Colonic mucosa (tissue), 4 donors: Measurements from ENCODE around the gene CPLX3. TPM values are rescaled to one million over a fixed set of nuclear protein-coding genes. Genes with fewer than 3 reads are reported as not detected.

ENCODE experiments used
- DNase-seq: peaks from one replicate; pipeline ENCODE4 v3.0.0-alpha.2; 2020
- H3K27ac ChIP-seq: fragments of 200-600 bp; one replicate; pipeline ENCODE4 v1.8.0; 2021
- H3K27me3 ChIP-seq: fragments of 200-600 bp; one replicate; pipeline ENCODE4 v1.8.0; 2021
- H3K36me3 ChIP-seq: fragments of 200-600 bp; one replicate; pipeline ENCODE4 v1.8.0; 2021
- H3K4me1 ChIP-seq: fragments of 200-600 bp; one replicate; pipeline ENCODE4 v1.8.0; 2021; ENCODE audit warnings: mild to moderate bottlenecking
- H3K4me3 ChIP-seq: fragments of 200-600 bp; one replicate; pipeline ENCODE4 v1.8.0; 2021
- H3K9ac ChIP-seq, 2 donors: one replicate each; pipeline ENCODE4 v1.7.0; 2013; ENCODE audit warnings: control low read depth in 2 of 2, low read depth in 2 of 2, low read length in 2 of 2
- H3K9me3 ChIP-seq: fragments of 200-600 bp; one replicate; pipeline ENCODE4 v1.8.0; 2021
- CTCF ChIP-seq: fragments of 200-600 bp; IDR thresholded peaks from one replicate; pipeline ENCODE4 v1.8.0; 2022; ENCODE audit warnings: antibody characterized with exemption, mild to moderate bottlenecking
- intact Hi-C: fragments of 100-400 bp; cut with DNase I; formaldehyde crosslinking; loops from one replicate; pipeline ENCODE4 v1.14.1; 2022
- total RNA-seq, 2 donors: library from RNA; stranded (reverse); fragmentation: NEBNext Ultra II Directional in 1 of 2; extraction: Animal tissue kit (Norgen Biotek cat#: 25700) in 1 of 2; gene quantifications; one replicate each; pipeline ENCODE4 v1.2.1, GENCODE V29; 2021
- donor health status: healthy.
- donor health status: DM: no; HTN: no; CAD: no.
- donor health status: DM: no; HTN: no; CAD: no.

The CPLX3 gene
- total RNA-seq, 2 donors from 2014 or later = not detected

GRCh38 chr15:74809956-74810355 is 16.5 kb upstream of the CPLX3 start:
- Histone ChIP-seq H3K27ac (no peak overlapping the region), H3K9me3 (no peaks in the 10 kb centered on the region), H3K36me3 (no peaks in the 10 kb centered on the region), H3K4me1 (no peaks in the 10 kb centered on the region), H3K27me3 (no peaks in the 10 kb centered on the region), H3K9ac (no peak overlapping the region), H3K4me3 (no peak overlapping the region)
- DNase-seq = no peak
- no peak for TF ChIP-seq CTCF
- intact Hi-C loops = no loop called here

DNA sequence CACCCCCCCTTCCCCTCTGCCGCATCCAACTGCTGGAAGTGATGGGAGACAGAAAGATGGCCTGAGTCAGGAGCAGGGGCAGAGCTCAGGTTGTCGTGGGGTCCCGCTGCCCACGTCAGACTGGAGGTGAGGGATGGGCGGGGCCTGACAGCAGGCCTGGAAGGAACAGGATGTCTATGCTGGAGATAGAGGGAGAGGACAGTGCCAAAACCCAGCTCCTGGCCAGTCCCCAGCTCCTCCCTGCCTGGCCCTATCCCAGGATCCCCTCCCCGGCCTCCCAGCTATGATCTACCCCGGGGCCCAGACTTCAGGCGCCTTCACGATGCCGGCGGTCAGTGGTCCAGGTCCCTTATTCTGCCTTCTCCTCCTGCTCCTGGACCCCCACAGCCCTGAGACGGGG is 13.9 kb upstream of the CPLX3 start, which contains the start of gene LMAN1L:
Gene LMAN1L (plus strand): TSS at position 303 of the 400 bp plus-strand sequence. CDS start 20 bp downstream, at position 323.
- Histone ChIP-seq H3K4me3 (no peak within 1 kb of the TSS), H3K27ac (no peak within 1 kb of the TSS), H3K27me3 (no peaks in the 10 kb centered on the region), H3K9me3 (no peaks in the 10 kb centered on the region), H3K4me1 (peaks cover 2% of the 10 kb centered on the region), H3K36me3 (no peaks in the 10 kb centered on the region), H3K9ac (no peak within 1 kb of the TSS)
- no peak for TF ChIP-seq CTCF
- no peak for DNase-seq
- intact Hi-C loops = no loop called here

DNA sequence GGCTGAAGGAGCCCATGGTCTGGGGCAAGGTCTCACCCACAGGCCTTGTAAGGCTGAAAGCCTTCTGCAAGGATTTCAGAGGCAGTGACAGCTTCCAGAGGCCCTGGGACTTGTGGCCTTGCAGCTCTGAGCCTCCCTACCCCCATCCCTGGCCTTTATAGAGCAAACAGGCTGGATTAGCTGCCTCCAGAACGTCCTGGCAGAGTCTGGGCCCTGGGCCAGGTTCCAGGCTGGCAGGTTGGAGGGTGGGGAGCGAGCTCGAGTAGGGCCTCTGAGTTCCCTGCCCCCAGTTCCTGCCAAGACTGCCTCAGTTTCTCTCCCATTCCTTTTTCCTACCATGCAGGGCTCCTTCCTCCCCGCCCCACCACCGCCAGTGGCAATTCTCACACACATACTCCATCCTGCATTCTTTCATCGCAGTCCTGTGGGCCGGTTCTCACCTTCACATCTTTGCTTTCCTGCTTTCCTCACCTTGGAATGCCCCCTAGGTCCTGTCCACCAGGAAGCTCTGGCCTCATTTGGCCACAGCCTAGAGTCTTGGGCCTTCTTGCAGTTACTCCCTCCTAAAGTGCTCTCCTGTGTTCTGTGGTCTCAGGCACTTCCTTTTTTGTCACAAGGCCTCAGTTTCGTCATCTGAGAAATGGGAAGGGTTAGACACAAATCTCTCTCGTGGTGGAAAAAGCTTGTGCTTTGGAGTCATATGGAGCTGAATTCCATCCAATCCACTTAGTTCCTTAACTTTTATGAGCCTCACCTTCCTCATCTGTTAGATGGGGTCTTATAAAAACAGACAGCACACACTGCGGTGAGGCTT is 11.1 kb upstream of the CPLX3 start:
- TF ChIP-seq CTCF = no peak
- H3K9me3 ChIP-seq = no peaks in the 10 kb centered on the region
- H3K9ac ChIP-seq = peak overlapping the region; percentile 57 to 78
- H3K27ac ChIP-seq = peak overlapping the region; percentile 8
- H3K4me3 ChIP-seq = no peak overlapping the region
- intact Hi-C loops = no loop called here
- peaks cover 15% of the 10 kb centered on the region for H3K4me1 ChIP-seq
- DNase-seq = peak; percentile 89
- no peaks in the 10 kb centered on the region for H3K27me3 ChIP-seq
- H3K36me3 ChIP-seq = no peaks in the 10 kb centered on the region

DNA sequence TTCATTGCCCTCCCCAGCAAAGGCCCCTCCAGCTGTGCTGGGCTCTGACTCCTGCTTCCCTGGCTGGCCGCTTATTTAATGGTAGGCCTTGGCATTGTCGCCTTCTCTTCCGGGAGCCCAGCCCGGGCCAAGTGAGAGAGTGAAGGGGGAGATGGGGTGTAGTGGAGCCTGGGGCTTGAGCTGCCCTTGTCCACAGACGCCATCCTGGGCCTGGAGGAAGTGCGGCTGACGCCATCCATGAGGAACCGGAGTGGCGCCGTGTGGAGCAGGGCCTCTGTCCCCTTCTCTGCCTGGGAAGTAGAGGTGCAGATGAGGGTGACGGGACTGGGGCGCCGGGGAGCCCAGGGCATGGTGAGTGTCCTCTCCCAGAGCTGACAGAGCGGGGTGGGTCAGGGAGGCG is 10.5 kb upstream of the CPLX3 start:
- intact Hi-C loops = no loop called here
- no peak overlapping the region for H3K27ac ChIP-seq
- no peak for TF ChIP-seq CTCF
- DNase-seq = no peak
- H3K9ac ChIP-seq = peak overlapping the region in 1 of 2 donors; percentile 78
- H3K9me3 ChIP-seq = no peaks in the 10 kb centered on the region
- peaks cover 15% of the 10 kb centered on the region for H3K4me1 ChIP-seq
- no peaks in the 10 kb centered on the region for H3K27me3 ChIP-seq
- no peak overlapping the region for H3K4me3 ChIP-seq
- H3K36me3 ChIP-seq = no peaks in the 10 kb centered on the region

- H3K4me3 ChIP-seq = no peak overlapping the region
- peaks cover 15% of the 10 kb centered on the region for H3K4me1 ChIP-seq
- DNase-seq = peak; percentile 49
- H3K27ac ChIP-seq = peak overlapping the region; percentile 33
- H3K36me3 ChIP-seq = no peaks in the 10 kb centered on the region
- no peak for TF ChIP-seq CTCF
- peak overlapping the region in 1 of 2 donors; percentile 16 for H3K9ac ChIP-seq
- H3K27me3 ChIP-seq = no peaks in the 10 kb centered on the region
- intact Hi-C loops = no loop called here
- H3K9me3 ChIP-seq = no peaks in the 10 kb centered on the region
These were observed 9.6 kb upstream of the CPLX3 start for GRCh38 chr15:74816624-74817369.
